Stimulated activated CD4-positive, alpha-beta T cell treated with anti-CD3 and anti-CD28 coated beads, Interleukin-1b, Interleukin-23, amount 100 ng/mL, for 24 hours (primary cell): Measurements from ENCODE around the gene MAD1L1.

ENCODE experiments used
- DNase-seq, 4 experiments: peaks; one replicate each; pipeline ENCODE4 v3.0.0-alpha.2; 2020; ENCODE audit warnings: low read depth in 4 of 4, low spot score in 1 of 4

Gene MAD1L1

GRCh38 chr7:1957471-1958225 is 275.1 kb downstream of the MAD1L1 start:
- DNase-seq, result no peak

- no peak for DNase-seq
Observed at GRCh38 chr7:1956611-1957470, 275.9 kb downstream of the MAD1L1 start.

- DNase-seq, result no peak
Observed at GRCh38 chr7:1956141-1956540, 276.6 kb downstream of the MAD1L1 start.

GRCh38 chr7:1954366-1955004 is 278.3 kb downstream of the MAD1L1 start:
- no peak for DNase-seq

- DNase-seq, result no peak
Observed at GRCh38 chr7:1953199-1954190, 279.2 kb downstream of the MAD1L1 start.

GRCh38 chr7:1952781-1953180 is 280.0 kb downstream of the MAD1L1 start:
- no peak for DNase-seq

- no peak for DNase-seq
Observed at GRCh38 chr7:1952169-1952760, 280.5 kb downstream of the MAD1L1 start.

- no peak for DNase-seq
Observed at GRCh38 chr7:1951600-1951999, 281.1 kb downstream of the MAD1L1 start.

GRCh38 chr7:1951159-1951536 is 281.6 kb downstream of the MAD1L1 start:
- DNase-seq, result no peak

GRCh38 chr7:1950452-1951158 is 282.1 kb downstream of the MAD1L1 start:
- no peak for DNase-seq

- DNase-seq, result no peak
Observed at GRCh38 chr7:1950066-1950451, 282.7 kb downstream of the MAD1L1 start.

- DNase-seq, result no peak
Observed at GRCh38 chr7:1949681-1950055, 283.1 kb downstream of the MAD1L1 start.

- DNase-seq, result no peak
Observed at GRCh38 chr7:1948887-1949680, 283.7 kb downstream of the MAD1L1 start.

GRCh38 chr7:1948301-1948796 is 284.4 kb downstream of the MAD1L1 start:
- DNase-seq, result no peak

- DNase-seq, result no peak
Observed at GRCh38 chr7:1947586-1948217, 285.0 kb downstream of the MAD1L1 start.

- DNase-seq, result no peak
Observed at GRCh38 chr7:1946773-1947450, 285.8 kb downstream of the MAD1L1 start.

GRCh38 chr7:1946025-1946772 is 286.5 kb downstream of the MAD1L1 start:
- no peak for DNase-seq
